RWPE2 (cell line): ENCODE results near the gene LCN1.
A peak's percentile ranks its signal among the peaks of the same experiment; 100 is the strongest.

Source experiments
- ATAC-seq: fragments of 200-7000 bp; cut with Tn5 transposase; 3 replicates; pipeline ENCODE4 v1.9.1; 2021; ENCODE audit warnings: low read depth
- DNase-seq: peaks from one replicate; pipeline ENCODE4 v3.0.0-alpha.2; 2020; ENCODE audit warnings: low spot score
- H3K27ac ChIP-seq: fragments of 450-650 bp; 2 replicates; pipeline ENCODE4 v1.5.1; 2017; ENCODE audit warnings: mild to moderate bottlenecking; ENCODE audit not compliant: poor library complexity, severe bottlenecking
- H3K27me3 ChIP-seq: fragments of 250-450 bp; sonication (Bioruptor Pico); 2 replicates; pipeline ENCODE4 v1.5.1; 2021; ENCODE audit warnings: mild to moderate bottlenecking, moderate library complexity; ENCODE audit not compliant: insufficient read depth, poor library complexity, severe bottlenecking
- H3K36me3 ChIP-seq: fragments of 250-450 bp; sonication (Bioruptor Pico); 2 replicates; pipeline ENCODE4 v1.5.1; 2020; ENCODE audit warnings: low read depth, mild to moderate bottlenecking, moderate library complexity
- H3K4me1 ChIP-seq: fragments of 250-450 bp; sonication (Bioruptor Pico); 2 replicates; pipeline ENCODE4 v1.5.1; 2021; ENCODE audit warnings: mild to moderate bottlenecking, moderate library complexity; ENCODE audit not compliant: insufficient read depth, poor library complexity, severe bottlenecking
- H3K4me3 ChIP-seq: fragments of 250-450 bp; sonication (Bioruptor Pico); 2 replicates; pipeline ENCODE4 v1.5.1; 2021; ENCODE audit warnings: mild to moderate bottlenecking, moderate library complexity; ENCODE audit not compliant: severe bottlenecking
- H3K9me3 ChIP-seq: fragments of 250-450 bp; sonication (Bioruptor Pico); 2 replicates; pipeline ENCODE4 v1.5.1; 2021; ENCODE audit warnings: mild to moderate bottlenecking, moderate library complexity; ENCODE audit not compliant: severe bottlenecking
- TF ChIP-seq, protein P1 (sequence below): fragments of 450-650 bp; IDR thresholded peaks from one replicate; pipeline ENCODE4 v1.5.1; 2017; ENCODE audit warnings: mild to moderate bottlenecking, moderate library complexity; ENCODE audit not compliant: poor library complexity, severe bottlenecking

Gene LCN1

DNA sequence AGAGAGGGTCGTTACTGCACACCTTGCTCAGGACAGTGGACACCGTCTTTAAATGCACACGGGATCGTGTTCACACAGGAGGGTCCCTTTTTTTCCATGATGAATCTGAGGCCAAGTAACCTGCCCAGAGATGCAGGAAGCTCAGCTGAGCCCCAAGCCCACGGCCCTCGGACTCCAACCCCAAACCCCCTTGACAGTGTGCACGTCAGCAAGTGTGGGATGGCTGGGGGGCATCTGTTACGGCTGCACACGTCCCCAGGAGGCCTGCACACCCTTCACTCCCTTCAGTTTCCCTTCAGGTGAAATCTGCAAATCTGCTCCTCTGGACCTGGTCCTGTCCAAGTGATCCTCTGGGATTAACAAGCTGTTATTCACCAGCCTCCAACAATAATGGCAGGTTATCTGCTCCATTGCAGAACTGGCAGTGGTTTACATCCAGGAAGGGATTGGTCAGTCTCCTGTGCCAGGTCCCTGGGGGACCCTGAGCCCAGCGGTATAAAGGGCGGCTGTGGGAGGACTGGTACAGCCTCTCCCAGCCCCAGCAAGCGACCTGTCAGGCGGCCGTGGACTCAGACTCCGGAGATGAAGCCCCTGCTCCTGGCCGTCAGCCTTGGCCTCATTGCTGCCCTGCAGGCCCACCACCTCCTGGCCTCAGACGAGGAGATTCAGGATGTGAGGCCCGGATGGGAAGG lies at the start of gene LCN1:
Gene LCN1, plus strand, starts transcription at position 525 of the 692 bp plus-strand sequence. Its CDS starts 58 bp downstream, at position 583.
- TF ChIP-seq, protein P1, sequence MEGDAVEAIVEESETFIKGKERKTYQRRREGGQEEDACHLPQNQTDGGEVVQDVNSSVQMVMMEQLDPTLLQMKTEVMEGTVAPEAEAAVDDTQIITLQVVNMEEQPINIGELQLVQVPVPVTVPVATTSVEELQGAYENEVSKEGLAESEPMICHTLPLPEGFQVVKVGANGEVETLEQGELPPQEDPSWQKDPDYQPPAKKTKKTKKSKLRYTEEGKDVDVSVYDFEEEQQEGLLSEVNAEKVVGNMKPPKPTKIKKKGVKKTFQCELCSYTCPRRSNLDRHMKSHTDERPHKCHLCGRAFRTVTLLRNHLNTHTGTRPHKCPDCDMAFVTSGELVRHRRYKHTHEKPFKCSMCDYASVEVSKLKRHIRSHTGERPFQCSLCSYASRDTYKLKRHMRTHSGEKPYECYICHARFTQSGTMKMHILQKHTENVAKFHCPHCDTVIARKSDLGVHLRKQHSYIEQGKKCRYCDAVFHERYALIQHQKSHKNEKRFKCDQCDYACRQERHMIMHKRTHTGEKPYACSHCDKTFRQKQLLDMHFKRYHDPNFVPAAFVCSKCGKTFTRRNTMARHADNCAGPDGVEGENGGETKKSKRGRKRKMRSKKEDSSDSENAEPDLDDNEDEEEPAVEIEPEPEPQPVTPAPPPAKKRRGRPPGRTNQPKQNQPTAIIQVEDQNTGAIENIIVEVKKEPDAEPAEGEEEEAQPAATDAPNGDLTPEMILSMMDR: no peak
- no peak for ATAC-seq

DNA sequence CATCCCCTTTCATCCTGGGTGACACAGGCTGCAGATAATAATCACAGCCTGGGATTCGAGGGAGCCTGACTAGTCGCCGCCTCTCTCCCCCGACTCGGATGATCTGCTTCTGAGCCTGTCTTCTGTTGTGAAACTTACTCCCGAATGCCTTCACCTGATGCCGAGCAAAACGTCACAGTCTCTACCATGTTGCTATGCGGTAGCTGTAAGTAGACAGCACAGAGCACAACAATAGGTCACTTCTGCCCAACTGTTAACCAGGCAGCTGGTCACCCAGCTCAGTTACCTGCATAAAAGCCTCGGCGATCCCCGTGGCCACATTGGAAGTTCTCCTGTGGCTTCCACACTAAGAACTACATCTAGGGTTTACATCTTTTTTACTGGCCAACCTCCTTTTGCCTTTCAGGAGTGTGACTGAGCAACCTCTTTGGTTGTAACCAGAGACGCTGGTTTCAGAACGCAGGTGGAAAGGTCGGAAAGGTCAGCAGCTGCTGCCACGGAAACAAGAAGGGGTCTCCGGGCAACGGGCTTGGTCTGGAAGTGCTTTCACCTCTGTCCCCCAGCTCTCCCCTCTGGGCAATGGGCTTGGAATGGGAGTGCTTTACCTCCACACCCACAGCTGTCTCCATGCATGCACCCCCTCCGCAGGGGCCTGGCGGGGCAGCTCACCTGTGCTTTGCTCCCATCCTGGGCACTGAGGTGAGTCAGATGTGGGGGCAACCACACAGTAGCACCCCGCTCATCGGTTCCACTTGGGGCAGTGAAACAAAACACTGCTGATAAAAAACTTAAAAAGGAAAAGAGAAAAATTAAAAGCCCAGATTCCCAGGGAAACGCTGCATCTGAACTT lies 49.2 kb upstream of the LCN1 start:
- no peaks in the 10 kb centered on the region for H3K27me3 ChIP-seq
- no peak overlapping the region for H3K4me3 ChIP-seq
- H3K4me1 ChIP-seq: peaks cover 10% of the 10 kb centered on the region
- no peaks in the 10 kb centered on the region for H3K9me3 ChIP-seq
- H3K36me3 ChIP-seq: no peaks in the 10 kb centered on the region
- ATAC-seq (no peak), DNase-seq (no peak)
- no peak overlapping the region for H3K27ac ChIP-seq
- TF ChIP-seq, protein P1: no peak

More for the DNA sequence above, at the start of gene LCN1:
- H3K27ac ChIP-seq: no peak within 1 kb of the TSS
- no peaks in the 10 kb centered on the region for H3K36me3 ChIP-seq
- H3K4me3 ChIP-seq: no peak within 1 kb of the TSS
- no peaks in the 10 kb centered on the region for H3K9me3 ChIP-seq
- DNase-seq: peak; percentile 49
- no peaks in the 10 kb centered on the region for H3K4me1 ChIP-seq
- no peaks in the 10 kb centered on the region for H3K27me3 ChIP-seq

DNA sequence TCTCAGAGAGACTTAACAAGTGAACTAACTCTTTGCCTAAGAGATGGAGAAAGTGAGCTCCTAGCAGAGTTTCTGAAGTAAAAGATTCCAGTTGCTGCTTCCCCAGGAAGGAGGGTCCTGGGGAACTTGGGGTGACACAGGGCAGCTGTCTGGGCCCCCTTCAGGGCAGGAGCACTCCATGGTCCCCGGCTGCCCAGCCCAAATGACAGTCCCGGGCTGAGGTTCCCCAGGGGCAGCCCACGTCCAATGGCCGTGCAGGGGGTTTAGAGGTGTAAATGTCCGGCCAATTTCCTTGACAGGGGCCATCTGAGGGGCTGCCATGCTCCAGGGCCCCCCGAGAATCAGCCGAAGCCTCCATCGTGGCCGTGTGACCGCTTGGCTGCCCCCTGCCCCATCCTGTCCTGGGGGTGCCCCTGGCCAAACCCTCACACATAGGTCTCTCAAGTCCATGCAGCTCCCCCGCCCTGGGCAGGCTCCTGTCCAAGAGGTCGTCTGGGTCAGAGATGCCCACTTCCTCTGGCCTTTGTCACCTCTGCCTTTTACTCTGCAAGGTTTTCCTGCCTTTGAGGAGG lies 47.2 kb upstream of the LCN1 start:
- H3K36me3 ChIP-seq: no peaks in the 10 kb centered on the region
- no peak overlapping the region for H3K4me3 ChIP-seq
- no peaks in the 10 kb centered on the region for H3K27me3 ChIP-seq
- ATAC-seq (no peak), DNase-seq (no peak)
- no peak overlapping the region for H3K27ac ChIP-seq
- H3K4me1 ChIP-seq: peaks cover 3% of the 10 kb centered on the region
- H3K9me3 ChIP-seq: no peaks in the 10 kb centered on the region
- TF ChIP-seq, protein P1: no peak

DNA sequence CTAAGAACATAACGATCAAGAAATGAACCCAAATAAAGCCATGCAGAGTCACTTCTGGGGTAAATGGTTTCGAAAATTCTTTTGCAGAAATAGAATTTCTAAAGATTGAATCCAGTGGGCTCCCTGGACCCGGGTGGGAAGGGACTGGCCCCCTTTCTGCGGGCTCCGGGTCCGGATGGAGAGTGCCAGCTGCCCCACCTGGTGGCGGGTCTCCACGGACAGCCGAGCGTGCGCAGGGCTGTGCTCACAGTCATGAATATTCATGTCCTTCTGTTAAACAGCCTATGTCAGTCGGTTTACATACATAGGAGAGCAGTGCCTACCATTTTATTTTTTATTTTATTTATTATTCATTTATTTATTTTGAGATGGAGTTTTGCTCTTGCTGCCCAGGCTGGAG lies 46.3 kb upstream of the LCN1 start:
- DNase-seq (no peak), ATAC-seq (peak; percentile 41; the same call in 1 of the 3 replicates)
- Histone ChIP-seq H3K4me1 (no peaks in the 10 kb centered on the region), H3K36me3 (no peaks in the 10 kb centered on the region), H3K27me3 (no peaks in the 10 kb centered on the region), H3K27ac (no peak overlapping the region), H3K9me3 (no peaks in the 10 kb centered on the region), H3K4me3 (no peak overlapping the region)
- TF ChIP-seq, protein P1: peak; percentile 22
